GM18873 (cell line): ENCODE measurements around the gene FAM216A.

ENCODE experiments used
- ATAC-seq: cut with Tn5 transposase; IDR thresholded peaks from one replicate; pipeline ENCODE4 v1.9.1; 2021; ENCODE audit warnings: mild to moderate bottlenecking, moderate library complexity, moderate number of reproducible peaks; ENCODE audit not compliant: unreplicated experiment, low FRiP score

The FAM216A gene

DNA sequence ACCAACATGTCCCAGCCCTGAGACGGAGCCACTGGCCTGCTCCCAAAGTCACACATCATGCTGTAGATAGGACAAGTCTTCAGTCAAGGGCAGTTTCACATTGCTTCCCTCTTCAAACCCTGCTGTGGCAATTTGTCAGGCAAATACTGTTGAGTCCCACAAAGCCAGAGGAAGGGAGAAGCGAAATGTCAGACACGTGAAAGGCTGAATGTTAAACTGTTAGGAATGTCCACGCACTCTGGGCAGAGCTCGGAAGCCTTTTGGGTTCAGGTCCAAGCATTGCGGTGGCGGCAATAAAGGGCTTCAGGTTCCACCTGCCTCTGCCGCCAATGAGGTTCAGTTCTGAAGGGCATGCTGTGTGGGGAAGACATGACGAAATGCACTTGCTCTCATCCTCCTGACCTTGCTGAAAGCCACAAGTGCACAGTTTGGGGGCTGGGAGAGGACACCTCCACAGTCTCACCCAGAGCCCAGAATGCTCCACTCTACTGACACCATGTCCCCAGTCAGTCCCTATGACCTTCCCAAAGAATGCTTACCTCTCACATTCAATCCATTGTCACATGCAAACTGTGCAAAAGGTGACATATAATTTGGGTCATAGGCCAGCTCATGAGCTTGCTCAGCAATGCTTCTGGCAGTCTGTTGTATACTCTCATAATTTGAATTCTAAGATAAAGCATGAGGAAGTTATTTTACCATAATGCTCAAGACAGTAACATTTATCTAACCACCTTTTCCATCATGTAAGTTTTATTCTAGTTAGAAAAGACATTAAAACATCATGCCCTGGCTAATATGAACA lies 69.2 kb downstream of the FAM216A start:
- ATAC-seq = no peak

DNA sequence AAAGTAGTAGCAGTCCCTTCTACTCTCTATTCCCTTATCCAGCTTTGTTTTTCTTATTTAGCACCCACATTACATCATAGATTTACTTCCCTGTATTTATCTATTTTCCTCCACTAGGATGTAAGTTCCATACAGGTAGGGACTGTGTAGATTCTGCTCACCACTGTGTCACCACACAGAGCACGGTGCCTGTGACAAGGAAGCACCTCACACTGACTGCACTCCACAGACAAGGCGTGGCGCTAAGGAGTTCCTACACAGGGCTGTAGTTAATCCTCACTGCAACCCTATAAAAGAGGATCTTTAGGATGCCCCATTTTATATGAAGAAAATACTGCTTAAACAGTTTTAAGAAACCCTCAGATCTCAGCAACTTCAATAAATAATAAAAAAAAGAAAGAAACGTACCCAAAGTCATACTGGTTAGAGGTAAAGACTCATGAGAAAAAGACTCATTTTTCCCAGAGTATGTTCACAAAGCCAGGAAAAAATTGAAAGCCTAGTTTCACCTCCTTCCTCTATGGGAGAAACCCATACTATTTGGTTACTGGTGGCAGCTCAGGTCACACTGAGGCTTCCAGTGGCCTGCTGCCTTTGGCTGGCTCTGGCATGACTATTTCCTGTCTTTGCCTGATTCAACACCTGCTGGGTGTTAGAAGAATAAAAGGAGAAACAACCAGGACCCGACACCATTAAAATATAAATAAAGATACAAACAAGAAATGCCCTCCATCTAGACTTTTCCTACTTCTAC lies 70.4 kb downstream of the FAM216A start:
- no peak for ATAC-seq
